Measurements from ENCODE around the gene SLC43A2. TPM values are rescaled to one million over a fixed set of nuclear protein-coding genes. Genes with fewer than 3 reads are reported as not detected.

Gene SLC43A2
- polyA plus RNA-seq, 1 of the 3 experiments (the other 2 are of a cell fraction), result 9.8 TPM

DNA sequence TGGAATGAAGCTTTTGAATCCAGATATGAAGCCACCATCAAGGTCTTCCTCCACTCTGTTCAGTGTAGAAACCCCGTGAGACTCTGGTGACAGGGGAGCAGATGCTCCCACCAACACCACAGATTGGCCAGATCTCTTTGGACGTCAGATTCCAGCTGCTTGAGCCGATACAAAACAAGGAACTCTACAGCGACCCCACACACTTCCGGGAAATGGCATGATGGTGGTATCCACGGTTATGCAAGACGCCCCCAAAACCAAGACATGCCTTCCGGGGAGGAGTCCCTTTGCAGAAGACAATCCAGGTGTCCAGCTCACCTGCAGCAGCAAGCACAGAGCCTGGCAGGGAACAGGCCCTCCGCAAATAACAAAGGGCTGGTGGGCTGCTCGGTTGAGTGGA, 46.3 kb downstream of the SLC43A2 start:
- no peak for DNase-seq
- Histone ChIP-seq H3F3A (replicated peaks; ENCODE audit: insufficient read depth) (peaks cover 6% of the 10 kb centered on the region), H3K79me2 (ENCODE audit: insufficient read depth) (no peaks in the 10 kb centered on the region), H3K9ac (no peak overlapping the region), H3K36me3 (replicated peaks in 1 of 2; ENCODE audit: control insufficient read depth in 1 of 2, insufficient read depth in 2 of 2, low read length in 1 of 2) (no peaks in the 10 kb centered on the region), H3K27me3 (ENCODE audit: insufficient read depth) (no peaks in the 10 kb centered on the region), H3K9me3 (no peaks in the 10 kb centered on the region), H3K4me2 (no peak overlapping the region), H3K27ac (ENCODE audit: low read depth in 2 of 2, low read length in 1 of 2) (no peak overlapping the region), H3K4me1 (ENCODE audit: control insufficient read depth in 1 of 2, insufficient read depth in 2 of 2, low read depth in 1 of 2, low read length in 1 of 2) (peaks cover 1 to 5% of the 10 kb centered on the region in 2 experiments; a peak in 1 of 4 replicates), H4K20me1 (ENCODE audit: insufficient read depth) (no peaks in the 10 kb centered on the region), H3K4me3 (ENCODE audit: low read depth in 2 of 2, low read length in 1 of 2) (no peak overlapping the region), H3K9me2 (no peaks in the 10 kb centered on the region), H2AFZ (ENCODE audit: low read depth) (no peak overlapping the region)
- TF ChIP-seq MXI1 (IDR thresholded peaks at IDR 0.05; ENCODE audit: low read depth, low read length), result no peak
- TF ChIP-seq MEF2A (IDR thresholded peaks at IDR 0.05; ENCODE audit: borderline replicate concordance, low read depth), result no peak
- TF ChIP-seq, protein P1, sequence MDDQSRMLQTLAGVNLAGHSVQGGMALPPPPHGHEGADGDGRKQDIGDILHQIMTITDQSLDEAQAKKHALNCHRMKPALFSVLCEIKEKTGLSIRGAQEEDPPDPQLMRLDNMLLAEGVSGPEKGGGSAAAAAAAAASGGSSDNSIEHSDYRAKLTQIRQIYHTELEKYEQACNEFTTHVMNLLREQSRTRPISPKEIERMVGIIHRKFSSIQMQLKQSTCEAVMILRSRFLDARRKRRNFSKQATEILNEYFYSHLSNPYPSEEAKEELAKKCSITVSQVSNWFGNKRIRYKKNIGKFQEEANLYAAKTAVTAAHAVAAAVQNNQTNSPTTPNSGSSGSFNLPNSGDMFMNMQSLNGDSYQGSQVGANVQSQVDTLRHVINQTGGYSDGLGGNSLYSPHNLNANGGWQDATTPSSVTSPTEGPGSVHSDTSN (IDR thresholded peaks at IDR 0.05), result no peak
- 95% methylated on average over 10 of the region's 10 CpGs for WGBS (ENCODE audit: low lambda C conversion rate)
- CTCF ChIA-PET, result interaction anchor here (0.7 kb wide), 1 partner anchor 8 kb away, joined by 3 read pairs; no protein-coding TSS in a partner anchor
- POLR2A ChIA-PET, result no interaction called here

DNA sequence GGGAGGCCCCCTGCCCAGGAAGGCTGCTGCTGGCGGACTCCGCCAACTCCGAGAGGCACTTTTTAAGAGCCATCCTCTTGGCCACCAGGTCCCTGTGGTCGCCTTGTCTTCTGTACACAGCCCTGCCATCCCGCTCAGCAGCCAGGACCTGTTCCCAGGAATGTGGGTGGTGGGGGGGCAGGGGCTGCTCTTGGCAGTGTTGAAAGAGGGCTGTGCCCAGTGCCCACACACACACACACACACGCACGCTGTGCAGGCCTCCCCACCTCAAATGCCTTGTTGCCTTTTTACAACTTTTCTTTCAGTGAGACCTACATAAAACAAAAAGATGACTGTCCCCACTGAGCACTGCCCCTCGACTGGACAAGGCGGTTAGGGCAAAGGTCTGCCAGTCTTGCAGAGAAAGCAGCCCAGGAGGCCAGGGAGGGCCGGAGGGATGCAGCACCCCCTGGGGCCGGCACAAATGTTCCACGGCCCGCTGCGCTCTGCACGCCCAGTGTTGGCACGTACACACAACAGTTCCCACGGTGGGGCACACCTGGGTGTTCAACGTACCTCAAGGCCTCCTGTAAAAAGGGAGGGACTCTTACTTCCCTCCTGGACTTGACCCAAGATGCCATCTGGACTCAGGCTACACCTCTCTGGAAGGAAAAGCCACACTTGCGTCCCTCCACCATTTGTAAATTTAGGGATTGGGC, 47.5 kb downstream of the SLC43A2 start:
- ChIA-PET CTCF (no interaction called here), POLR2A (no interaction called here)
- no peaks in the 10 kb centered on the region for H3K27me3 ChIP-seq (ENCODE audit: insufficient read depth)

DNA sequence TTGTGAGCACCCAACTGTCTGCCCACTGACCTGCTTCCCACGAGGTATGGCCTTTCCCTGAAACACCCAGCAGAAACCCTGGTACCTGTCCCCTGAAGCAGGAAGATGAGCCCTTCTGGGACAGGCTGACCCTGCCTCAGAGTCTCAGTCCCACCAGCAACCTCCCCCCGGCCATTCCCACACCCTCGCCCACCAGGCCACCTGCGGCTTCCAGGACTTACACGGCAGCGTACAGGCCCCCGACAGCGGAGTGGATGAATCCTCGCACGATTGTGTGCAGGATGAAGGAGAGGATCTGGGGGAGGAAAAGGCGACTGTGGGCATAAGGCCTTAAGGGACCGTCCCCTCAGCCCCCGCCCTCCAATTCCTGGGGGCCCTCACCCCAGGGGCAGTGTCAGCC, 50.6 kb downstream of the SLC43A2 start:
- Histone ChIP-seq H3K4me2 (no peak overlapping the region), H3K9ac (no peak overlapping the region)

More for the DNA sequence above, 47.5 kb downstream of the SLC43A2 start:
- DNase-seq, result no peak
- H3K4me3 ChIP-seq (ENCODE audit: low read depth in 2 of 2, low read length in 1 of 2), result no peak overlapping the region
- peaks cover 5 to 9% of the 10 kb centered on the region in 2 experiments; a peak in 1 of 4 replicates for H3K4me1 ChIP-seq (ENCODE audit: control insufficient read depth in 1 of 2, insufficient read depth in 2 of 2, low read depth in 1 of 2, low read length in 1 of 2)
- WGBS (ENCODE audit: low lambda C conversion rate), result 78% methylated on average over 12 of the region's 19 CpGs
- H4K20me1 ChIP-seq (ENCODE audit: insufficient read depth), result no peaks in the 10 kb centered on the region
- no peaks in the 10 kb centered on the region for H3K79me2 ChIP-seq (ENCODE audit: insufficient read depth)
- no peak overlapping the region for H3K9ac ChIP-seq
- no peak overlapping the region for H3K4me2 ChIP-seq
- H3K9me3 ChIP-seq, result no peaks in the 10 kb centered on the region
- H3F3A ChIP-seq (replicated peaks; ENCODE audit: insufficient read depth), result peaks cover 12% of the 10 kb centered on the region
- no peaks in the 10 kb centered on the region for H3K9me2 ChIP-seq
- H3K27ac ChIP-seq (ENCODE audit: low read depth in 2 of 2, low read length in 1 of 2), result no peak overlapping the region
- no peaks in the 10 kb centered on the region for H3K36me3 ChIP-seq (replicated peaks in 1 of 2; ENCODE audit: control insufficient read depth in 1 of 2, insufficient read depth in 2 of 2, low read length in 1 of 2)
- TF ChIP-seq RXRA (IDR thresholded peaks at IDR 0.05; ENCODE audit: borderline replicate concordance, low read depth) (no peak), TAF1 (IDR thresholded peaks at IDR 0.05; ENCODE audit: borderline replicate concordance, low read depth, low read length) (no peak), FOSL2 (IDR thresholded peaks at IDR 0.05; ENCODE audit: borderline replicate concordance, low read depth) (no peak), TCF12 (IDR thresholded peaks at IDR 0.05) (no peak), ELF1 (IDR thresholded peaks at IDR 0.05) (no peak)
- TF ChIP-seq, protein P2, sequence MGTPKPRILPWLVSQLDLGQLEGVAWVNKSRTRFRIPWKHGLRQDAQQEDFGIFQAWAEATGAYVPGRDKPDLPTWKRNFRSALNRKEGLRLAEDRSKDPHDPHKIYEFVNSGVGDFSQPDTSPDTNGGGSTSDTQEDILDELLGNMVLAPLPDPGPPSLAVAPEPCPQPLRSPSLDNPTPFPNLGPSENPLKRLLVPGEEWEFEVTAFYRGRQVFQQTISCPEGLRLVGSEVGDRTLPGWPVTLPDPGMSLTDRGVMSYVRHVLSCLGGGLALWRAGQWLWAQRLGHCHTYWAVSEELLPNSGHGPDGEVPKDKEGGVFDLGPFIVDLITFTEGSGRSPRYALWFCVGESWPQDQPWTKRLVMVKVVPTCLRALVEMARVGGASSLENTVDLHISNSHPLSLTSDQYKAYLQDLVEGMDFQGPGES (IDR thresholded peaks at IDR 0.05; ENCODE audit: low read depth, low read length), result no peak
- no peak overlapping the region for H2AFZ ChIP-seq (ENCODE audit: low read depth)

More for the DNA sequence above, 50.6 kb downstream of the SLC43A2 start:
- no peaks in the 10 kb centered on the region for H3K9me3 ChIP-seq
- no peak for DNase-seq
- H3K4me1 ChIP-seq (ENCODE audit: control insufficient read depth in 1 of 2, insufficient read depth in 2 of 2, low read depth in 1 of 2, low read length in 1 of 2), result peaks cover 9 to 10% of the 10 kb centered on the region in 2 experiments; a peak in 1 of 4 replicates
- no peaks in the 10 kb centered on the region for H4K20me1 ChIP-seq (ENCODE audit: insufficient read depth)
- no peak overlapping the region for H2AFZ ChIP-seq (ENCODE audit: low read depth)
- H3K4me3 ChIP-seq (ENCODE audit: low read depth in 2 of 2, low read length in 1 of 2), result no peak overlapping the region
- WGBS (ENCODE audit: low lambda C conversion rate), result 92% methylated on average over 12 of the region's 13 CpGs
- TF ChIP-seq NFIC (IDR thresholded peaks at IDR 0.05; ENCODE audit: borderline replicate concordance) (no peak), POLR2AphosphoS5 (IDR thresholded peaks at IDR 0.05; ENCODE audit: low read depth, low read length) (no peak), ELF1 (IDR thresholded peaks at IDR 0.05) (no peak)
- TF ChIP-seq, protein P3, sequence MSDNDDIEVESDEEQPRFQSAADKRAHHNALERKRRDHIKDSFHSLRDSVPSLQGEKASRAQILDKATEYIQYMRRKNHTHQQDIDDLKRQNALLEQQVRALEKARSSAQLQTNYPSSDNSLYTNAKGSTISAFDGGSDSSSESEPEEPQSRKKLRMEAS (IDR thresholded peaks at IDR 0.05; ENCODE audit: low read depth), result no peak
- H3K9me2 ChIP-seq, result no peaks in the 10 kb centered on the region
- ChIA-PET CTCF (no interaction called here), POLR2A (no interaction called here)
- H3K27ac ChIP-seq (ENCODE audit: low read depth in 2 of 2, low read length in 1 of 2), result no peak overlapping the region
- no peaks in the 10 kb centered on the region for H3K79me2 ChIP-seq (ENCODE audit: insufficient read depth)
- no peaks in the 10 kb centered on the region for H3K36me3 ChIP-seq (replicated peaks in 1 of 2; ENCODE audit: control insufficient read depth in 1 of 2, insufficient read depth in 2 of 2, low read length in 1 of 2)
- H3K27me3 ChIP-seq (ENCODE audit: insufficient read depth), result no peaks in the 10 kb centered on the region
- H3F3A ChIP-seq (replicated peaks; ENCODE audit: insufficient read depth), result peaks cover 12% of the 10 kb centered on the region

Data from SK-N-SH (cell line).